Subcutaneous abdominal adipose tissue (tissue), 5 donors: ENCODE results near the gene SNED1.

Source experiments
- H3K27ac ChIP-seq: one replicate; pipeline ENCODE4 v1.7.0; 2013; ENCODE audit warnings: low read depth, mild to moderate bottlenecking, inconsistent platforms, low read length, moderate library complexity
- H3K27me3 ChIP-seq, 5 donors: one replicate each; pipeline ENCODE4 v1.7.0; 2013; ENCODE audit warnings: low read length in 5 of 5, inconsistent platforms in 1 of 5; ENCODE audit not compliant: control insufficient read depth in 5 of 5, insufficient read depth in 4 of 5
- H3K36me3 ChIP-seq, 5 donors: one replicate each; pipeline ENCODE4 v1.7.0; 2013; ENCODE audit warnings: low read length in 5 of 5; ENCODE audit not compliant: control insufficient read depth in 5 of 5, insufficient read depth in 5 of 5
- H3K4me1 ChIP-seq, 5 donors: one replicate each; pipeline ENCODE4 v1.7.0; 2013; ENCODE audit warnings: low read length in 5 of 5, mild to moderate bottlenecking in 3 of 5, moderate library complexity in 1 of 5; ENCODE audit not compliant: control insufficient read depth in 5 of 5, insufficient read depth in 5 of 5
- H3K4me3 ChIP-seq, 5 donors: one replicate each; pipeline ENCODE4 v1.7.0; 2013; ENCODE audit warnings: low read length in 5 of 5, low read depth in 1 of 5
- H3K9ac ChIP-seq, 5 donors: one replicate each; pipeline ENCODE4 v1.7.0; 2013; ENCODE audit warnings: low read length in 5 of 5, mild to moderate bottlenecking in 4 of 5, moderate library complexity in 3 of 5
- H3K9me3 ChIP-seq, 5 donors: one replicate each; pipeline ENCODE4 v1.7.0; 2013; ENCODE audit warnings: low read length in 5 of 5; ENCODE audit not compliant: control insufficient read depth in 5 of 5
- donor health status: healthy.
- donor health status: healthy.
- donor health status: healthy.
- donor health status: healthy.
- donor health status: healthy.

Gene SNED1

GRCh38 chr2:241047253-241048010 is 49.0 kb downstream of the SNED1 start:
- Histone ChIP-seq H3K27ac (no peak overlapping the region), H3K36me3 (peaks cover 0 to 64% (median 52%) of the 10 kb centered on the region in 5 donors)

GRCh38 chr2:241048149-241048948 is 49.9 kb downstream of the SNED1 start:
- no peak overlapping the region for H3K27ac ChIP-seq
- peaks cover 0 to 2% (median 0%) of the 10 kb centered on the region in 5 donors for H3K9me3 ChIP-seq
- H3K36me3 ChIP-seq: peaks cover 0 to 65% (median 57%) of the 10 kb centered on the region in 5 donors
- no peak overlapping the region for H3K4me3 ChIP-seq
- no peaks in the 10 kb centered on the region for H3K4me1 ChIP-seq
- no peaks in the 10 kb centered on the region for H3K27me3 ChIP-seq
- no peak overlapping the region for H3K9ac ChIP-seq

More at GRCh38 chr2:241047253-241048010, 49.0 kb downstream of the SNED1 start:
- H3K27me3 ChIP-seq: no peaks in the 10 kb centered on the region
- no peak overlapping the region for H3K4me3 ChIP-seq
- H3K9me3 ChIP-seq: peaks cover 0 to 2% (median 0%) of the 10 kb centered on the region in 5 donors
- no peak overlapping the region for H3K9ac ChIP-seq
- no peaks in the 10 kb centered on the region for H3K4me1 ChIP-seq

GRCh38 chr2:241048949-241049343 is 50.5 kb downstream of the SNED1 start:
- no peak overlapping the region for H3K27ac ChIP-seq
- H3K27me3 ChIP-seq: no peaks in the 10 kb centered on the region
- peaks cover 0 to 2% (median 0%) of the 10 kb centered on the region in 5 donors for H3K9me3 ChIP-seq
- H3K9ac ChIP-seq: no peak overlapping the region
- H3K4me3 ChIP-seq: no peak overlapping the region
- H3K4me1 ChIP-seq: no peaks in the 10 kb centered on the region
- H3K36me3 ChIP-seq: peaks cover 0 to 71% (median 63%) of the 10 kb centered on the region in 5 donors

- no peaks in the 10 kb centered on the region for H3K9me3 ChIP-seq
- H3K9ac ChIP-seq: no peak overlapping the region
- H3K27me3 ChIP-seq: no peaks in the 10 kb centered on the region
- H3K4me1 ChIP-seq: no peaks in the 10 kb centered on the region
- H3K36me3 ChIP-seq: peaks cover 0 to 68% (median 61%) of the 10 kb centered on the region in 5 donors
- H3K27ac ChIP-seq: no peak overlapping the region
- no peak overlapping the region for H3K4me3 ChIP-seq
These were observed 51.6 kb downstream of the SNED1 start for GRCh38 chr2:241049739-241050623.

- Histone ChIP-seq H3K9ac (no peak overlapping the region), H3K4me1 (no peaks in the 10 kb centered on the region), H3K9me3 (no peaks in the 10 kb centered on the region), H3K36me3 (peaks cover 0 to 75% (median 65%) of the 10 kb centered on the region in 5 donors), H3K4me3 (no peak overlapping the region), H3K27ac (no peak overlapping the region), H3K27me3 (no peaks in the 10 kb centered on the region)
These were observed 52.5 kb downstream of the SNED1 start for GRCh38 chr2:241050624-241051577.

- no peak overlapping the region for H3K9ac ChIP-seq
- no peaks in the 10 kb centered on the region for H3K9me3 ChIP-seq
- H3K36me3 ChIP-seq: peaks cover 0 to 72% (median 65%) of the 10 kb centered on the region in 5 donors
- H3K27ac ChIP-seq: no peak overlapping the region
- H3K27me3 ChIP-seq: no peaks in the 10 kb centered on the region
- no peak overlapping the region for H3K4me3 ChIP-seq
- no peaks in the 10 kb centered on the region for H3K4me1 ChIP-seq
These were observed 53.4 kb downstream of the SNED1 start for GRCh38 chr2:241051578-241052487.

- H3K27ac ChIP-seq: no peak overlapping the region
- H3K4me3 ChIP-seq: no peak overlapping the region
- H3K9me3 ChIP-seq: no peaks in the 10 kb centered on the region
- no peaks in the 10 kb centered on the region for H3K4me1 ChIP-seq
- H3K27me3 ChIP-seq: no peaks in the 10 kb centered on the region
- H3K36me3 ChIP-seq: peaks cover 0 to 72% (median 65%) of the 10 kb centered on the region in 5 donors
- H3K9ac ChIP-seq: no peak overlapping the region
These were observed 54.4 kb downstream of the SNED1 start for GRCh38 chr2:241052677-241053360.

GRCh38 chr2:241053576-241054251 is 55.3 kb downstream of the SNED1 start:
- H3K9me3 ChIP-seq: no peaks in the 10 kb centered on the region
- H3K9ac ChIP-seq: no peak overlapping the region
- no peaks in the 10 kb centered on the region for H3K27me3 ChIP-seq
- H3K36me3 ChIP-seq: peaks cover 0 to 64% (median 57%) of the 10 kb centered on the region in 5 donors
- no peak overlapping the region for H3K4me3 ChIP-seq
- no peaks in the 10 kb centered on the region for H3K4me1 ChIP-seq
- H3K27ac ChIP-seq: no peak overlapping the region
